C4-2B (cell line): ENCODE results near the gene ADIPOR2.

Experiments used
- CTCF ChIP-seq: fragments of 450-650 bp; conservative IDR thresholded peaks from 2 replicates; pipeline ENCODE4 v1.5.1; 2017; ENCODE audit warnings: mild to moderate bottlenecking
- ZFX ChIP-seq: fragments of 450-650 bp; IDR thresholded peaks from 2 replicates; pipeline ENCODE4 v1.6.1; 2017

- TF ChIP-seq CTCF (no peak), ZFX (no peak)
These were observed 26.0 kb downstream of the ADIPOR2 start for GRCh38 chr12:1716911-1717310.
